Activated T-helper 9 cell treated with anti-CD3 and anti-CD28 coated beads, Interleukin-2, amount 50 U/mL, for 16 hours (primary cell): ENCODE measurements around the gene KIF21A.
"Not testable (repeated sequence)": the region's sequence is repeated elsewhere in the genome, so short reads cannot be mapped to it uniquely, and the experiment has no call there.

Experiments
- DNase-seq: peaks from one replicate; pipeline ENCODE4 v3.0.0-alpha.2; 2020; ENCODE audit warnings: low read depth

Gene KIF21A

GRCh38 chr12:39341761-39342160 is 101.2 kb downstream of the KIF21A start:
- no peak for DNase-seq

DNA sequence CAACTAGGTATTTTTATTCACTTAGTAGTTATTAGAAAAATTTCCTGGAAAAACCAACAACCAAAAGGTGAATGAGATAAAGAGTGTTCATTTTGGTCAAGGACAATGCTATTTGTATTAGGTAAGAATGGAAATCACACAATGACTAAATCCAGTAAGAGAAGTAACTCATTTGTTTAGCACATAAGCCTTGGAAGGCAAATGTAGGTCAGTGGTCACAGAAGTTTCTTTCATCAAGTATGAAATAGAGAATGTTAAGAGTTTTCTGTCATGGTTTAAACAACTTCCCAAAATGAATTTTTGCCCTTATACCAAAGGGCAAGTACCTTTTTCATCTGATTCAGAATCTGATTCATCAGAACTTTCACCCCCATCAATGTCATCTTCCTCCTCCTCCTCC is 101.7 kb downstream of the KIF21A start:
- no peak for DNase-seq

GRCh38 chr12:39332661-39333175 is 110.2 kb downstream of the KIF21A start:
- no peak for DNase-seq

DNA sequence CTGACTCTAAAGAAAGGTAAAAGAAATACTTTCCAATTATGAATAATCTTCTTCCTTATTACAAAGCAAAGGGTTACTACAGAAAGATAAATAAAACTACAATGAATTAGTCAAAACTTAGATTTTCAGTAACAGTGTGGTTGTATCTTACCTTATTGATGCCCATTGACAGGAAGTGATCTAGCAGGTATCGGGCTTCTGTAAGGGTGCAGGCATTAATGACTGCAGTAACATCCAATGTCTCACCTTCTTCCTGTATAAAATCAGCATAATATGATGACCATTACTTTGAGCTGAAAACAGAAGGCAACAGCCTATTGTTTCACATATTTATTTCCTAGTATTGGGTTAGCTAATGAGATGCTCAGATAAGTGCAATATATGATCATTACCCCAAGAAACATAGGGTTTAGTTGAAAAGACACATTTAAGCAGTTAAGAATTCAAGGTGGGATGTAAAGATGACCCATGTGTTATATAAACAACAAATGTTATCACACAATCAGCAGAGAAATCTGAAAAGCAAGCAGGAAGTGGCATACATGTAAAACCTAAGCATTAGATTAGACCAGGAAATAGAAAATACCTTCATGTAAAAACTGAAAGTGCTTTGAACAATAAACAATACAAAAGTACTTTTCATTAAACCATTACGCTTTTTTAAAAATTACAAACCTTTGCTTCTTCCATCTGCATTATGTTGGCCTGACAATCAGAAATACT is 111.2 kb downstream of the KIF21A start:
- no peak for DNase-seq

GRCh38 chr12:39329876-39330275 is 113.0 kb downstream of the KIF21A start:
- DNase-seq, result no peak

DNA sequence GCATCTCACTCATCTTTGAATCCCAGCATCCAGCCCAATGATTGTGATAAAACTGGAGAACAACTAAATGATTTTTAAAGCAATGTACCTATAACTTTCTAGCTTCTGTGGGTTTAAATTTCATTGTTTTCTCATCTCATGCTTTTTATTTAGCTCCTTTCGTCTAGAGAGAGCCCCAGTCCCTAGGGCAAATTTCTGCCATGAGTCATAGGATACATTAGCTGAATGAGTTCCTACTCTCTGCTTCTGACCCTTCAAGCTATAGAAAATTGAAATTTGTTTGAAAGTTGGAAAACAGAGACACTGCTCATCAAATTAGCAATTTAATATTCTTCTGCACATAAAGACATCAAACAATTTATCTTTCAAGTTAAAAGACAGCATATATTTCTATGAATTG is 113.9 kb downstream of the KIF21A start:
- no peak for DNase-seq

DNA sequence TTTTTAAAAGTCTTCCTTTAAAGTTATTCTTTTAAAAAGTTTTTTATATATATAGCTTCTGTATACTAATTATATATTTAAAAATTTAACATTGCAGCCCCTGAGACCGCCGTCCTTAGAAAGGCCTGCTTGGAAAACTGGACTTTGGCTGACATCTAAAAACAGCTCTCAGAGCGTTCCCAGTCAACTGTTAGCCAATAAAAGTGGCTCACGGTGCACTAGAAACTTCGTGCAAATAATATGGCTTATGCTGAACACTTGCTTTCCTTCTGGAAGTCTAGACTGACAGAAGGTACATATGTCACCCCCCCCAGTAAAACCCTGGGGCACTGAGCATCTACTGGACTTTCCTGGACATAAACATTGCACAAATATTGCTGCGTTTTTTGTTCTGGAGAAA is 115.0 kb downstream of the KIF21A start:
- no peak for DNase-seq

DNA sequence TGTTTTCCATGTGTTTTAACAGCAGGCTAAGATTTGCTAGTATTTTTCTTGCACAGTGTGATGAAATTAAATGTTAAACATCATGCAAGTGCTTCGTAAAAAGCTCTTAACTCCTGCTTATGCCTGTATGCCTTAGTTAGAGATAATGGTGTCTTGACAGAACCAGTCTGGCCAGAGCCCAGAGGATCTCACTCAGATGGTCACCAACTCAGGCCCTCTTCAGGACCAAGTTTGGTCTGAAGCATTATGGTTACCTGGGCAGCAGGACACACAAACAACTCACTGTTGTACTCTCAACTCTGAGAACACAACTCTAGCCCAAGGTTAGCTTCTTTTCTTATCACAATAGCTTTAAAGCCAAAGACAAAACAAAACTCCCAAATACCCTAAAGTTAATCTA is 115.4 kb downstream of the KIF21A start:
- no peak for DNase-seq

- no peak for DNase-seq
Observed at GRCh38 chr12:39319180-39319579, 123.7 kb downstream of the KIF21A start.

GRCh38 chr12:39314547-39314946 is 128.4 kb downstream of the KIF21A start:
- no peak for DNase-seq

DNA sequence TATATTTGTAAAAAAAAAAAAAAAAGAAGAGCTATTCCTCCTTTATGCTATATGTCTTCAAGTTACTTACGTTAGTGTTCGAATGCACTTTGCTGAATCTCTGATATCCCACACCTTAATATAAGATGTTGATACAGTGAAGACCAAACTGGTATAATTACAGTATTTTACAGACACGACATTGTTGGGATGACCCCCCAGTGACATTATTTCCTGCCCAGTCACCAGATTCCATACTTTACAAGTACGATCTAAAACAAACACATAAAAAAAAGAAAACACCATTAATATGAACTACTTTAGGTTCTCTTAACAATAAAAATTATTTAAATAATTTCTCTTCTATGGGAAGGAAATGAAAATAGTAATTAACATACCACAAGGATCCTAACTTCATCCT is 133.4 kb downstream of the KIF21A start:
- no peak for DNase-seq

GRCh38 chr12:39301422-39301821 is 141.5 kb downstream of the KIF21A start:
- no peak for DNase-seq

- DNase-seq, result no peak
Observed at GRCh38 chr12:39300799-39301198, 142.1 kb downstream of the KIF21A start.

DNA sequence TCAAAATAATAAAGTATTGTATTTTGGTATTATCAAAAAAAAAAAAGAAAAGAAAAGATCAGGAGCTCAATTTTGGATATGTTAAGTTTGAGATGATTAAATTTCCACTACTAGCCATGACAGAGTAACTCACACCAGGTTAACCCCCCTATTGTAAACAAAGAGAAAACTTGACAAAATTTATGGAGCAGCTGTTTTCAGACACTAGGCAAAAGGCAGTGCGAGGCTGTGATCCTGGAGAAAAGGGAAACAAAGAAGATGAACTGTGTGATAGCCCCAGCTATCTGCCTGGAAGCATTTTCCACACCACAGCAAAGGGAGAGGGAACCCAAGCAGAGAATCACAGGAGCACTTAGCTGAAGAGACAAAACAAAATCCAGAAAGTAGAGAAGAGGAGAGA is 145.0 kb downstream of the KIF21A start:
- DNase-seq, result no peak

DNA sequence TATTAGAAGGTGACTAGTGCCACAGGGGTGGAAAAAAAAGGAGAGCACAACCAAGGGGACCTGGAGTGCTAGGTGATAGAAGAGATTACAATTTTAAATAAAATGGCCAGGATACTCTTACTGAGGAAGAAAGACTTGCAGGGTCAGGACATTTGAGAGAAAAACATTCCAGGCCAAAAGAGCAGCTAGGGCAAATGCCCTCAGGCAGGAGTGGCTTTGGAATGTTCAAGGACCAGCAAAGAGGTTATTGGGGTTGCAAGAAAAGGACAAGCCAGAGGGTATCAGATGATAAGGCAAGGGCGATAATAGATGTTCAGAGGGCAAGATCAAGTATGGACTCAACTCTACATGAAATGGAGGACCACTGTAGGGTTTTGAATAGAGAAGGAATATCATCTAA is 146.4 kb downstream of the KIF21A start:
- no peak for DNase-seq

DNA sequence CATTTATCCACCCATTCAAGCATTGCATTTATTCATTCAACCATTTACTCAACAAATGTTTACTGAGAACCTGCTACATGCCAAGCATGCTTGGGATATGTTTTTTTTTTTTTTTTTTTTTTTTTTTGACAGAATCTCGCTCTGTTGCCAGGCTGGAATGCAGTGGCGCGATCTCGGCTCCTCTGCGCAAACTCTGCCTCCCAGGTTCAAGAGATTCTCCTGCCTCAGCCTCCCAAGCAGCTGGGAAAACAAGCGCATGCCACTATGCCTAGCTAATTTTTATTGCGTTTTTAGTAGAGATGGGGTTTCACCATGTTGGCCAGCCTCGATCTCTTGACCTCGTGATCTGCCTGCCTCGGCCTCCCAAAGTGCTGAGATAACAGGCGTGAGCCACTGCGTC is 147.3 kb downstream of the KIF21A start:
- not testable (repeated sequence) for DNase-seq

- no peak for DNase-seq
Observed at GRCh38 chr12:39294715-39295114, 148.2 kb downstream of the KIF21A start.

DNA sequence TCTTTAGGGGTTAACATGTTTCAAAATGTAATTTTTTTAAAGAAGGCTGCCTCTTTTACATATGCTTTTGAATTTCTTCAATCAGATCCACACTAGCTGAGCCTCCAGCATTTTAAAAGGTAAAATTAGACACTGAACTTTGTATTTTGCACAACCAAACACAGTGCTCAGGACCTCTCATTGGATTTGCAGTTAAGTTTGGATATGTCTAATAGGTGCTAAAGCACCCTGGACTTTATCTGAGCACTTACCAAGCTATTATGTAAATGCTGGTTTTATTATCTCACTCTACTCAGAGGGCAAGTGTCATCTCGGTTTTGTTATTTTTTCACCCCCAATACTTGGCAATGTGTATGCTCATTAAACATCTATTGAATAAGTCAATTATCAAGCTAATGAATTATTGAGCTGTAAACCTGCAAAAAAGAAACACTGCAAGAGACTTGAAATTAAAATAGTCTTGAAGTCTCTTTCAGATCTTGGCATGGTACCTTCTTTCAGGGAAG is 150.7 kb downstream of the KIF21A start:
- no peak for DNase-seq

DNA sequence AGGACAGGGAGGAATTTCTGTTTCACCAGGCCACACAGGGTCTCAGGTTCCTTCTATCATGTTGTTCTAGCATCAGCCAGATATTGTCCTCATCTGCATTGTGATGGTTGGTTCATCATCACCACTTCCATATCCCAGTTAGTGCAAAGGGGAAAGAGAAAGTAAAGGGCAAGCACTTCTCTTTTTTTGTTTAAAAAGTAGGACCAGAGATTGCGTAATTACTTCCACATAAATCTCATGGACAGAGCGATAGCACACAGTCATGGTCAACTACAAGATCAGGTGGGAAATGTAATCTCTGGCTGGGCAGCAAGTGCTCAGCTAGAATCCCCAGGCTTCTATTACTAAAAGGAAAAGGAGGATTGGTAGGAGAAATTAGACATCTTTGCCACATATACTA is 155.1 kb downstream of the KIF21A start:
- no peak for DNase-seq

DNA sequence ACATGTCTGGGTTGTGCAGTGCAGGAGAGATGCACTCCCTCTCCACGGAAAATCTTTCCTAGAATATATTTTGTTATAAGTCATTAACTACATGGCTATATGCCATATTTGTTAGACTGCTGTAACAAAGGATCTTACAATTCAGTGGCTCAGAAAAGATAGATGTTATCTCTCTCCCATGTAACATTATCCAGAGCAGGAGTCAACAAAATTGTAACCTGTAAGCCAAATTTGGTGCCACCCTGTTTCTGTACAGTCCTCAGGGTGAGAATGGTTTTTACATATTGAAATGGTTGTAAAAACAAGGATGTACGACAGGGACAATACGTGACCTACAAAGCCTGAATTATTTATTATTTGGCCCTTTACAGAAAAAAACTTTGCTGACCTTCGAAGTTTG is 155.5 kb downstream of the KIF21A start:
- DNase-seq, result no peak

DNA sequence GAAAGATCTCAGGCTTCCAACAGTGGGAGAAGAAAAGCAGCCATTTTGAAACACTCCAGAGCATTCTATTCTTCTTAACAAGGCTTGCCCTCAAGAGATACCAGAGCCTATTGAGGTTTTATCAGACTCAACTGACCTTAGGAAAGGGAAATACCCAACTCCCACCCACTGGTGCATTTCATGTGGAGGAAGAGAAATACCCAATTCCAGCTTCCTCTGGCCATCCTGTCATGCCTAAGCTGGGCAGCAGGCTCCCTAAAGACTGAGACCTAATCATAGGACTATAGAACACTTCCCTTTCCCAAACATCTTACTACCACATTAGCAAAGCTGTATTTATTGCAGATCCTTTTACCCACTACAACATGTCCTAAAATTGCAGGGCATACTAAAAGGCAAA is 164.5 kb downstream of the KIF21A start:
- no peak for DNase-seq

GRCh38 chr12:39277416-39277815 is 165.5 kb downstream of the KIF21A start:
- no peak for DNase-seq

DNA sequence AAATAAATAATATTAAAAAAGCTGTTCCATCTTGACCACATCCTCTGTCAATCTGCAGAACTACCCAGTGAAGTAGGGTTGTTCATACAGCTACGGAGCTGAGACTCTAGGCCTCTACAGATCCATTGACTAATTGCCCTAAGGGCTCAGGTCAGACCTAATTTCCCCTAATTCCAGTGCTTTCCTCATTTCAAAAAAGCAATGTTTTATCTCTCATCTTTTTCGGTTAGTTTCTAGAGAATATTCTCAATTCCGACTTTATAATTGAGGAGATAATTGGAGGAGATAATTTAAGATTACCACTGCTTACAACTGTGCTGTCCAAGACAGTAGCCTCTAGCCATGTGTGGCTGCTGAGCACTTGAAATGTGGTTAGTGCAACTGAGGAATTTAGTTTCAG is 167.1 kb downstream of the KIF21A start:
- DNase-seq, result no peak
